H1 (cell line): Measurements from ENCODE around the gene UBE2I. TPM values are rescaled to one million over a fixed set of nuclear protein-coding genes. Genes with fewer than 3 reads are reported as not detected.

Experiments used
- CTCF ChIA-PET: fragments of 300-600 bp; sonication (Branson Sonifier 250); formaldehyde crosslinking; loops from one replicate; lab custom pipeline; 2021; ENCODE audit not compliant: partially characterized antibody; lab: Charles Lee
- POLR2A ChIA-PET: fragments of 300-600 bp; sonication (Branson Sonifier 250); formaldehyde crosslinking; loops from one replicate; lab custom pipeline; 2021; ENCODE audit warnings: inconsistent platforms; ENCODE audit not compliant: partially characterized antibody; lab: Charles Lee
- DNase-seq, 2 experiments: peaks; one replicate each; pipeline versions ENCODE4 v3.0.0 to v3.0.0-alpha.2; 2010 to 2022; ENCODE audit warnings: low spot score in 2 of 2, low read depth in 1 of 2, mixed read lengths in 1 of 2
- FAIRE-seq: peaks from 2 replicates; lab custom pipeline; 2011; peaks lifted over from hg19 to GRCh38; lab: Jason Lieb, UNC
- H2AFZ ChIP-seq: 2 replicates; pipeline ENCODE4 v1.8.1; 2012; ENCODE audit warnings: low read length, inconsistent platforms
- H2AK5ac ChIP-seq: 2 replicates; pipeline ENCODE4 v1.6.1; 2013; ENCODE audit warnings: low read depth, low read length
- H2BK120ac ChIP-seq: replicated peaks from 2 replicates; pipeline ENCODE3; 2013; ENCODE audit warnings: low read depth, low read length, inconsistent platforms
- H2BK12ac ChIP-seq: 2 replicates; pipeline ENCODE4 v1.6.1; 2013; ENCODE audit warnings: low read depth, low read length
- H2BK15ac ChIP-seq: 2 replicates; pipeline ENCODE4 v1.6.1; 2013; ENCODE audit warnings: low read length
- H2BK20ac ChIP-seq: 2 replicates; pipeline ENCODE4 v1.6.1; 2013; ENCODE audit warnings: low read length
- H2BK5ac ChIP-seq: 2 replicates; pipeline ENCODE4 v1.6.1; 2013; ENCODE audit warnings: low read depth, low read length
- H3K14ac ChIP-seq: 2 replicates; pipeline ENCODE4 v1.6.1; 2013; ENCODE audit warnings: inconsistent platforms; ENCODE audit not compliant: insufficient read length
- H3K18ac ChIP-seq: 2 replicates; pipeline ENCODE4 v1.6.1; 2013; ENCODE audit warnings: low read length; ENCODE audit errors: extremely low read depth
- H3K23ac ChIP-seq: 2 replicates; pipeline ENCODE4 v1.6.1; 2013; ENCODE audit warnings: inconsistent platforms; ENCODE audit not compliant: insufficient read length
- H3K23me2 ChIP-seq: 2 replicates; pipeline ENCODE4 v1.6.1; 2013; ENCODE audit warnings: low read depth, low read length
- H3K27ac ChIP-seq: 2 replicates; pipeline ENCODE4 v1.6.1; 2011; ENCODE audit warnings: low read depth, low read length, inconsistent platforms
- H3K27me3 ChIP-seq, 4 experiments: replicated peaks in 1 of 4; 1 replicate in 1 of 4; 2 replicates in 3 of 4; pipeline versions ENCODE4 v1.6.1 to v1.8.1; 2011 to 2013; ENCODE audit warnings: low read length in 3 of 4, mild to moderate bottlenecking in 3 of 4, inconsistent platforms in 2 of 4, mixed read lengths in 2 of 4, moderate library complexity in 1 of 4; ENCODE audit not compliant: control insufficient read depth in 3 of 4, insufficient read depth in 3 of 4; ENCODE audit errors: extremely low read depth in 1 of 4
- H3K36me3 ChIP-seq, 4 experiments: 2 replicates each; pipeline versions ENCODE4 v1.6.1 to v1.8.1; 2011 to 2013; ENCODE audit warnings: mild to moderate bottlenecking in 4 of 4, low read length in 3 of 4, moderate library complexity in 2 of 4, control low read depth in 1 of 4, inconsistent platforms in 1 of 4; ENCODE audit not compliant: insufficient read depth in 4 of 4, control insufficient read depth in 2 of 4
- H3K4ac ChIP-seq: replicated peaks from 2 replicates; pipeline ENCODE3; 2013; ENCODE audit warnings: low read length, low read depth, mixed read lengths, inconsistent platforms; ENCODE audit not compliant: insufficient read length
- H3K4me1 ChIP-seq, 4 experiments: replicated peaks in 1 of 4; 1 replicate in 1 of 4; 2 replicates in 3 of 4; pipeline versions ENCODE4 v1.6.1 to v1.8.1; 2011 to 2013; ENCODE audit warnings: low read length in 3 of 4, inconsistent platforms in 2 of 4, mixed read lengths in 1 of 4; ENCODE audit not compliant: insufficient read depth in 4 of 4, control insufficient read depth in 3 of 4
- H3K4me2 ChIP-seq, 2 experiments: 2 replicates each; pipeline versions ENCODE4 v1.6.1 to v1.8.1; 2011 to 2013; ENCODE audit warnings: low read depth in 2 of 2, low read length in 2 of 2, control low read depth in 1 of 2, inconsistent platforms in 1 of 2, mild to moderate bottlenecking in 1 of 2; ENCODE audit not compliant: insufficient read depth in 1 of 2
- H3K4me3 ChIP-seq, 4 experiments: fragments of 200-600, 300-600 bp in 1 of 4; sonication (generic), shearing (Covaris generic), sonication (Bioruptor Twin) in 1 of 4; 2 replicates each; pipeline versions ENCODE4 v1.5.1 to v1.8.1; 2011 to 2016; ENCODE audit warnings: low read length in 4 of 4, low read depth in 3 of 4, control low read depth in 2 of 4, inconsistent platforms in 2 of 4, mild to moderate bottlenecking in 2 of 4, mixed read lengths in 1 of 4, moderate library complexity in 1 of 4; ENCODE audit not compliant: insufficient read depth in 2 of 4; ENCODE audit errors: extremely low read depth in 1 of 4
- H3K56ac ChIP-seq: replicated peaks from 2 replicates; pipeline ENCODE3; 2013; ENCODE audit warnings: low read depth, mild to moderate bottlenecking, mixed read lengths, low read length, inconsistent platforms; ENCODE audit not compliant: insufficient read length
- H3K79me1 ChIP-seq: 2 replicates; pipeline ENCODE4 v1.6.1; 2013; ENCODE audit warnings: low read depth, low read length, control low read depth
- H3K79me2 ChIP-seq, 2 experiments: 2 replicates each; pipeline versions ENCODE4 v1.6.1 to v1.8.1; 2012 to 2013; ENCODE audit warnings: low read length in 2 of 2, mild to moderate bottlenecking in 2 of 2, inconsistent platforms in 1 of 2; ENCODE audit not compliant: insufficient read depth in 2 of 2, control insufficient read depth in 1 of 2
- H3K9ac ChIP-seq, 4 experiments: replicated peaks in 1 of 4; 1 replicate in 1 of 4; 2 replicates in 3 of 4; pipeline versions ENCODE4 v1.6.1 to v1.8.1; 2011 to 2013; ENCODE audit warnings: low read depth in 3 of 4, low read length in 3 of 4, control low read depth in 2 of 4, mild to moderate bottlenecking in 2 of 4, moderate library complexity in 2 of 4, inconsistent platforms in 1 of 4; ENCODE audit errors: extremely low read depth in 1 of 4
- H3K9me3 ChIP-seq, 2 experiments: 2 replicates each; pipeline versions ENCODE4 v1.6.1 to v1.8.1; 2012 to 2013; ENCODE audit warnings: mild to moderate bottlenecking in 2 of 2, moderate library complexity in 2 of 2, control low read depth in 1 of 2, inconsistent platforms in 1 of 2, low read depth in 1 of 2, low read length in 1 of 2, mixed read lengths in 1 of 2; ENCODE audit not compliant: insufficient read depth in 2 of 2
- H4K20me1 ChIP-seq, 2 experiments: replicated peaks in 1 of 2; 2 replicates each; pipeline versions ENCODE3 to v1.8.1; 2011 to 2013; ENCODE audit warnings: inconsistent platforms in 2 of 2, low read length in 2 of 2, mild to moderate bottlenecking in 1 of 2; ENCODE audit not compliant: insufficient read depth in 2 of 2, control insufficient read depth in 1 of 2
- H4K5ac ChIP-seq: 2 replicates; pipeline ENCODE4 v1.6.1; 2013; ENCODE audit warnings: low read length, low read depth, mixed read lengths, inconsistent platforms; ENCODE audit not compliant: insufficient read length
- H4K8ac ChIP-seq: 2 replicates; pipeline ENCODE4 v1.8.0; 2013; ENCODE audit warnings: mild to moderate bottlenecking, moderate library complexity, low read length, inconsistent platforms; ENCODE audit not compliant: insufficient read depth; ENCODE audit errors: extremely low read depth
- H4K91ac ChIP-seq: replicated peaks from 2 replicates; pipeline ENCODE3; 2013; ENCODE audit warnings: low read length, mixed read lengths, inconsistent platforms; ENCODE audit not compliant: insufficient read length
- PHF8 ChIP-seq: fragments of 200-600 bp; sonication (generic); conservative IDR thresholded peaks from 2 replicates; pipeline ENCODE4 v1.7.1; 2012; ENCODE audit warnings: low read depth, mild to moderate bottlenecking, inconsistent platforms, low read length, moderate library complexity
- WGBS, 2 experiments: shearing (Covaris generic) in 1 of 2; methylation state at CpG; one replicate each; pipeline versions ENCODE4 v1.1.6 to v1.1.7; 2013 to 2015; ENCODE audit warnings: low lambda C conversion rate in 2 of 2, mixed read lengths in 2 of 2, inconsistent platforms in 1 of 2, low coverage in 1 of 2, missing lambda C conversion rate in 1 of 2; ENCODE audit not compliant: insufficient replicate concordance in 2 of 2, insufficient coverage in 1 of 2, insufficient read length in 1 of 2; ENCODE audit errors: extremely low coverage in 1 of 2, missing lambda C conversion rate in 1 of 2; 5-methylcytosine and 5-hydroxymethylcytosine counted together
- polyA plus RNA-seq, 7 experiments: library from polyadenylated mRNA; depleted of rRNA in 3 of 7; stranded (reverse) in 5 of 7; unstranded in 2 of 7; fragments of >200 nt in 5 of 7; fragments of 200-250 nt in 2 of 7; gene quantifications; 1 replicate in 5 of 7; 2 replicates in 1 of 7; 4 replicates in 1 of 7; pipeline versions ENCODE4 v1.2.1 to v1.2.3, GENCODE V29; 2011 to 2013; ENCODE audit warnings: missing spikeins in 2 of 7, mixed read lengths in 2 of 7
- total RNA-seq: library from RNA; stranded (reverse); fragmentation: NEBNext Ultra II Directional; extraction: Animal tissue kit (Norgen Biotek cat#: 25700); gene quantifications from 2 replicates; pipeline ENCODE4 v1.2.1, GENCODE V29; 2021

UBE2I gene
- total and polyA plus RNA-seq, 2 of the 8 experiments (the other 6 are each of a cell fraction or from before 2014, with no cell fraction given), result 148 to 268 TPM

DNA sequence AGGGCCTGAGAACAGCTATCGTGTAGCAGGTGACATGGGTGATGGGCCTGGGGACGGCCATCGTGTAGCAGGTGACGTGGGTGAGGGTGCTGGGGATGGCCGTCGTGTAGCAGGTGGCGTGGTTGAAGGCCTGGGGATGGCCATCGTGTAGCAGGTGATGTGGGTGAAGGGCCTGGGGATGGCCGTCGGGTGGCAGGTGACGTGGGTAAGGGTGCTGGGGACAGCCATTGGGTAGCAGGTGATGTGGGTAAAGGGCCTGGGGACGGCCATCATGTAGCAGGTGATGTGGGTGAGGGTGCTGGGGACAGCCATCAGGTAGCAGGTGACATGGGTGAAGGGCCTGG, 38.1 kb upstream of the UBE2I start:
- DNase-seq (no peak), FAIRE-seq (no peak)
- Histone ChIP-seq H4K5ac (no peak overlapping the region), H3K9me3 (no peaks in the 10 kb centered on the region; a peak in 1 of 4 replicates), H3K79me1 (no peaks in the 10 kb centered on the region), H4K91ac (no peak overlapping the region), H3K4me1 (no peaks in the 10 kb centered on the region), H2AK5ac (no peak overlapping the region), H3K79me2 (no peaks in the 10 kb centered on the region), H3K9ac (no peak overlapping the region), H3K4me3 (no peak overlapping the region), H3K4ac (no peak overlapping the region), H3K36me3 (no peaks in the 10 kb centered on the region), H3K18ac (no peak overlapping the region), H3K27me3 (0 out of 7 replicates have a peak, but pooled peaks cover 0 to 1% (median 0%) of the 10 kb centered on the region in 4 experiments), H4K20me1 (peaks cover 0 to 2% of the 10 kb centered on the region in 2 experiments), H3K14ac (no peak overlapping the region), H3K4me2 (no peak overlapping the region), H2BK15ac (no peak overlapping the region), H3K56ac (no peak overlapping the region), H3K23ac (no peak overlapping the region), H3K27ac (no peak overlapping the region), H2BK5ac (no peak overlapping the region; the same call in 1 of the 2 replicates), H2BK120ac (no peak overlapping the region), H2AFZ (no peak overlapping the region), H4K8ac (no peak overlapping the region), H2BK20ac (no peak overlapping the region), H2BK12ac (peak overlapping the region; percentile 68; the same call in 1 of the 2 replicates), H3K23me2 (peaks cover 3% of the 10 kb centered on the region; the same call in 1 of the 2 replicates)
- ChIA-PET POLR2A (interaction anchor here (1.3 kb wide), 1 partner anchor 8 kb away, joined by 5 read pairs; no protein-coding TSS in a partner anchor), CTCF (interaction anchor here (0.7 to 1.4 kb wide), 3 partner anchors 29 to 668 kb away, joined by 3 to 4 read pairs (median 4); no protein-coding TSS in a partner anchor)
- 86% methylated on average over 12 of the region's 12 CpGs; no CpG with 5 or more reads in 1 of the 2 experiments for WGBS, 2 experiments
- no peak for TF ChIP-seq PHF8
